ENCODE data around the gene SPA17.

DNA sequence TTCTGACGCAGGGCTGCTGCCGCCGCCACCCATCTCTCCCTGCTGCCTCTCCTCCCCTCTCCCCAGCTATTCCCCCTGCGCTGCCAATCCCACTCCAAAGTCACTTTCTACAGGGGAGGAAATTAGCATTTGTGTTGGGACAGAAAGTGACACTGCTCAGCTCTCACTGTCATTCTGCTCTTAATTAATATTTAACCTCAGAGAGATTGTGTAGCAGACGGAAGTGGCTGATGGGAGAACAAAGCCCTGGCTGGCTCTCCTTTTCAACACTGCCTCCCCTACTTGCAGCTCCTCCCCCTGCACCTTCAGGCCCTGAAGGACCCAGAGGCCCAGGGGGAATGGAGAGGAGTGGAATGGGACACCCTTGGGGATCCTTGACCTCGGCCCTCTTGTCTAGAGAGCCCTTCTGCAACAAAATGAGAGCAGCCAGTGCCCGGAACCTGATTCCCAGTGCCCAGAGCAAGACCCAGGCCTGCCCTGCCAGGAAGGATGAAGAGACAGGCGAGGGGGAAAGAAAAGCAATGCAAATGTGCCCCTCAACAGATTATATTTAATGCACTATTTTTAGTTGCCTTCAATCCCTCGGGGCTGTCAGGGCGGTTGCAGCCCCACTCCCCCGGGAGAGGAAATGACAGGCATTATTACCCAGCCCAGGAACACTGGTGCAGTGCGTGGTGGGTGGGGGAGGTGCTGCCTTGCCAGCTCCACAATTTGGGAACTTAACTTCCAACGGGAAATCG lies 51.4 kb downstream of the SPA17 start:
- TF ChIP-seq CTCF (IDR thresholded peaks at IDR 0.05; ENCODE audit: borderline replicate concordance, extremely low read depth, low read length, poor library complexity, severe bottlenecking) (no peak), EZH2 (IDR thresholded peaks at IDR 0.05; ENCODE audit: borderline replicate concordance, low read depth, low read length, severe bottlenecking) (no peak)
